Hepatocyte (in vitro differentiated cells): Measurements from ENCODE around the gene HAND2.

Experiments
- EZH2 ChIP-seq: fragments of 200-600 bp; sonication (generic); IDR thresholded peaks from 2 replicates; pipeline ENCODE4 v1.6.1; 2016; ENCODE audit warnings: antibody characterized with exemption, mild to moderate bottlenecking, borderline replicate concordance
- EZH2phosphoT487 ChIP-seq: fragments of 200-600 bp; sonication (generic); IDR thresholded peaks from one replicate; pipeline ENCODE4 v1.6.1; 2018; ENCODE audit warnings: antibody characterized with exemption, mild to moderate bottlenecking, low read depth, moderate library complexity; ENCODE audit not compliant: unreplicated experiment, severe bottlenecking
- TF ChIP-seq, protein P1 (sequence below): fragments of 200-600 bp; sonication (generic); IDR thresholded peaks from 2 replicates; pipeline ENCODE4 v1.5.1; 2016; ENCODE audit warnings: antibody characterized with exemption, mild to moderate bottlenecking; ENCODE audit not compliant: poor library complexity

DNA sequence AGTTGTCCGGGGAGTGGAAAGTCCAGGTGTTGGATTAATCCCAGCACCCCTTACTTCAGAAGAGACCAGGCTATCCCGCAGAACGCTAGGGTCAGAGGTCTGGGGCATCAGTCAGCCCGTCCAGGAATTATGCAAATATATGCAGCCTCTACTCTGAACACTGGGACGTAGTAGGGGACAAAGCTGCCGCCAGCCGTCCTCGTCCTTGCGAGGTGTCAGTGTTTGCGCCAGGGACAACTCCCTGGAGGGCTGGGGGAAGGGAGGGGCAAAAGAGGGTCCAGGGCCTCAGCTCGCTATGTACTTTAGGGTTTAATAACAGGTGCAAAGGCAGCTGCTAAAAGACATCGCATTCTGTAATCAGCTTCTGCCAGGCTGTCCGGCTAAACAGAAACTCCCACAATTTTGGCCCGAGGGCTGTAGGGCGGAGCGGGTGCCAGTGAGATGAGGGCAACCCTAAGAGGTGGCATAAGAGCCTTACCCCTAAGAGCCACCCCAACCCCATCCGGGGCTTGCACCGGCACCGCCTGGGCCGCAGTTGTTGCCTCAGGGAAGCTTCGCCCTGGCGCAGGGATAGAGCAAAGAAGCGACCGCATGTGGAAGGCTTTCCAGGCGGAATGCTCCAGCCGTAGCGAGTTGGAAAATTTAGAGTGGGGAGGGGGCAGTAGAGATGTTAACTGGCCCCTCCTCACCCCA, 8.4 kb downstream of the HAND2 start:
- TF ChIP-seq, protein P1, sequence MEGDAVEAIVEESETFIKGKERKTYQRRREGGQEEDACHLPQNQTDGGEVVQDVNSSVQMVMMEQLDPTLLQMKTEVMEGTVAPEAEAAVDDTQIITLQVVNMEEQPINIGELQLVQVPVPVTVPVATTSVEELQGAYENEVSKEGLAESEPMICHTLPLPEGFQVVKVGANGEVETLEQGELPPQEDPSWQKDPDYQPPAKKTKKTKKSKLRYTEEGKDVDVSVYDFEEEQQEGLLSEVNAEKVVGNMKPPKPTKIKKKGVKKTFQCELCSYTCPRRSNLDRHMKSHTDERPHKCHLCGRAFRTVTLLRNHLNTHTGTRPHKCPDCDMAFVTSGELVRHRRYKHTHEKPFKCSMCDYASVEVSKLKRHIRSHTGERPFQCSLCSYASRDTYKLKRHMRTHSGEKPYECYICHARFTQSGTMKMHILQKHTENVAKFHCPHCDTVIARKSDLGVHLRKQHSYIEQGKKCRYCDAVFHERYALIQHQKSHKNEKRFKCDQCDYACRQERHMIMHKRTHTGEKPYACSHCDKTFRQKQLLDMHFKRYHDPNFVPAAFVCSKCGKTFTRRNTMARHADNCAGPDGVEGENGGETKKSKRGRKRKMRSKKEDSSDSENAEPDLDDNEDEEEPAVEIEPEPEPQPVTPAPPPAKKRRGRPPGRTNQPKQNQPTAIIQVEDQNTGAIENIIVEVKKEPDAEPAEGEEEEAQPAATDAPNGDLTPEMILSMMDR = no peak
- peak; percentile 49 for TF ChIP-seq EZH2
- TF ChIP-seq EZH2phosphoT487 = peak; percentile 6
